ENCODE measurements around the gene SLC16A6.
"Not testable (repeated sequence)": the region's sequence is repeated elsewhere in the genome, so short reads cannot be mapped to it uniquely, and the experiment has no call there.

The SLC16A6 gene

GRCh38 chr17:68273722-68274121 is 17.2 kb downstream of the SLC16A6 start:
- Histone ChIP-seq H3K27me3 (ENCODE audit: control insufficient read depth in 3 of 3, insufficient read depth in 3 of 3, low read depth in 1 of 3, low read length in 3 of 3) (no peaks in the 10 kb centered on the region), H3K18ac (ENCODE audit: low read length) (no peak overlapping the region), H3K9me3 (replicated peaks in 1 of 2; ENCODE audit: control insufficient read depth in 2 of 2, insufficient read depth in 1 of 2, low read depth in 1 of 2, low read length in 2 of 2) (peaks cover 2 to 13% of the 10 kb centered on the region in 2 donors), H3K14ac (ENCODE audit: low read length) (no peak overlapping the region), H3K79me1 (ENCODE audit: low read depth, low read length) (no peaks in the 10 kb centered on the region), H3K27ac (replicated peaks; ENCODE audit: low read length) (no peak overlapping the region), H3K4ac (ENCODE audit: low read length) (no peak overlapping the region), H2BK5ac (ENCODE audit: low read length) (no peak overlapping the region), H2BK12ac (ENCODE audit: low read length) (no peak overlapping the region), H3K36me3 (replicated peaks in 1 of 2; ENCODE audit: control insufficient read depth in 2 of 2, insufficient read depth in 2 of 2, low read length in 2 of 2) (peaks cover 0 to 75% of the 10 kb centered on the region in 2 donors), H3K4me2 (ENCODE audit: insufficient read depth, low read length, poor library complexity, severe bottlenecking) (no peak overlapping the region), H4K8ac (ENCODE audit: low read depth, low read length) (no peak overlapping the region), H3K23ac (ENCODE audit: low read depth, low read length, poor library complexity) (no peak overlapping the region), H4K91ac (ENCODE audit: low read depth, low read length, poor library complexity) (no peak overlapping the region), H3K4me3 (ENCODE audit: low read length in 2 of 2) (no peak overlapping the region), H2AK5ac (ENCODE audit: low read depth, low read length) (no peak overlapping the region), H2BK15ac (ENCODE audit: low read length) (no peak overlapping the region), H3K4me1 (ENCODE audit: control insufficient read depth in 2 of 2, insufficient read depth in 1 of 2, low read depth in 1 of 2, low read length in 2 of 2) (no peaks in the 10 kb centered on the region), H2BK120ac (ENCODE audit: low read depth, low read length) (no peak overlapping the region), H2AFZ (ENCODE audit: low read length) (no peak overlapping the region), H3K9ac (ENCODE audit: low read depth, low read length, poor library complexity) (no peak overlapping the region)
- no CpG with 5 or more reads among the region's 11 CpGs for WGBS, 2 donors (ENCODE audit: extremely low coverage in 2 of 2, insufficient read length in 2 of 2, insufficient replicate concordance in 1 of 2)
- DNase-seq (ENCODE audit: low spot score) = no peak

- not testable (repeated sequence) for H3K14ac ChIP-seq (ENCODE audit: low read length); H3K18ac ChIP-seq (ENCODE audit: low read length); H3K27me3 ChIP-seq (ENCODE audit: control insufficient read depth in 3 of 3, insufficient read depth in 3 of 3, low read depth in 1 of 3, low read length in 3 of 3); H3K9ac ChIP-seq (ENCODE audit: low read depth, low read length, poor library complexity); H3K79me1 ChIP-seq (ENCODE audit: low read depth, low read length); H3K23ac ChIP-seq (ENCODE audit: low read depth, low read length, poor library complexity); H2BK15ac ChIP-seq (ENCODE audit: low read length); H2AK5ac ChIP-seq (ENCODE audit: low read depth, low read length); DNase-seq (ENCODE audit: low spot score); H2BK5ac ChIP-seq (ENCODE audit: low read length); H4K8ac ChIP-seq (ENCODE audit: low read depth, low read length); H2AFZ ChIP-seq (ENCODE audit: low read length); H3K4ac ChIP-seq (ENCODE audit: low read length); H3K9me3 ChIP-seq (replicated peaks in 1 of 2; ENCODE audit: control insufficient read depth in 2 of 2, insufficient read depth in 1 of 2, low read depth in 1 of 2, low read length in 2 of 2); H3K4me3 ChIP-seq (ENCODE audit: low read length in 2 of 2); H3K4me2 ChIP-seq (ENCODE audit: insufficient read depth, low read length, poor library complexity, severe bottlenecking); H3K4me1 ChIP-seq (ENCODE audit: control insufficient read depth in 2 of 2, insufficient read depth in 1 of 2, low read depth in 1 of 2, low read length in 2 of 2); H3K27ac ChIP-seq (replicated peaks; ENCODE audit: low read length); H4K91ac ChIP-seq (ENCODE audit: low read depth, low read length, poor library complexity); H2BK120ac ChIP-seq (ENCODE audit: low read depth, low read length); H2BK12ac ChIP-seq (ENCODE audit: low read length)
- no CpG with 5 or more reads among the region's 2 CpGs for WGBS, 2 donors (ENCODE audit: extremely low coverage in 2 of 2, insufficient read length in 2 of 2, insufficient replicate concordance in 1 of 2)
- peaks cover 0 to 39% of the 10 kb centered on the region in 2 donors for H3K36me3 ChIP-seq (replicated peaks in 1 of 2; ENCODE audit: control insufficient read depth in 2 of 2, insufficient read depth in 2 of 2, low read length in 2 of 2)
These were observed 25.1 kb downstream of the SLC16A6 start for GRCh38 chr17:68265833-68266232.

GRCh38 chr17:68263101-68263681 is 27.7 kb downstream of the SLC16A6 start:
- not testable (repeated sequence) for H3K4ac ChIP-seq (ENCODE audit: low read length); H3K4me2 ChIP-seq (ENCODE audit: insufficient read depth, low read length, poor library complexity, severe bottlenecking); H3K27ac ChIP-seq (replicated peaks; ENCODE audit: low read length); H3K9ac ChIP-seq (ENCODE audit: low read depth, low read length, poor library complexity); H3K14ac ChIP-seq (ENCODE audit: low read length); H2BK120ac ChIP-seq (ENCODE audit: low read depth, low read length); H3K18ac ChIP-seq (ENCODE audit: low read length); H3K79me1 ChIP-seq (ENCODE audit: low read depth, low read length); H4K91ac ChIP-seq (ENCODE audit: low read depth, low read length, poor library complexity); H3K9me3 ChIP-seq (replicated peaks in 1 of 2; ENCODE audit: control insufficient read depth in 2 of 2, insufficient read depth in 1 of 2, low read depth in 1 of 2, low read length in 2 of 2); H3K4me1 ChIP-seq (ENCODE audit: control insufficient read depth in 2 of 2, insufficient read depth in 1 of 2, low read depth in 1 of 2, low read length in 2 of 2); H2AK5ac ChIP-seq (ENCODE audit: low read depth, low read length); H2AFZ ChIP-seq (ENCODE audit: low read length); H2BK15ac ChIP-seq (ENCODE audit: low read length); H2BK5ac ChIP-seq (ENCODE audit: low read length); H2BK12ac ChIP-seq (ENCODE audit: low read length); H3K4me3 ChIP-seq (ENCODE audit: low read length in 2 of 2); DNase-seq (ENCODE audit: low spot score); H4K8ac ChIP-seq (ENCODE audit: low read depth, low read length); H3K27me3 ChIP-seq (ENCODE audit: control insufficient read depth in 3 of 3, insufficient read depth in 3 of 3, low read depth in 1 of 3, low read length in 3 of 3)
- Histone ChIP-seq H3K36me3 (replicated peaks in 1 of 2; ENCODE audit: control insufficient read depth in 2 of 2, insufficient read depth in 2 of 2, low read length in 2 of 2) (peaks cover 0 to 22% of the 10 kb centered on the region in 2 donors), H3K23ac (ENCODE audit: low read depth, low read length, poor library complexity) (peak overlapping the region; percentile 44)
- no CpG with 5 or more reads among the region's 9 CpGs for WGBS, 2 donors (ENCODE audit: extremely low coverage in 2 of 2, insufficient read length in 2 of 2, insufficient replicate concordance in 1 of 2)

GRCh38 chr17:68262467-68262866 is 28.5 kb downstream of the SLC16A6 start:
- not testable (repeated sequence) for H2BK120ac ChIP-seq (ENCODE audit: low read depth, low read length); H4K8ac ChIP-seq (ENCODE audit: low read depth, low read length); H3K14ac ChIP-seq (ENCODE audit: low read length); H3K79me1 ChIP-seq (ENCODE audit: low read depth, low read length); DNase-seq (ENCODE audit: low spot score); H3K9me3 ChIP-seq (replicated peaks in 1 of 2; ENCODE audit: control insufficient read depth in 2 of 2, insufficient read depth in 1 of 2, low read depth in 1 of 2, low read length in 2 of 2); H2AFZ ChIP-seq (ENCODE audit: low read length); H3K23ac ChIP-seq (ENCODE audit: low read depth, low read length, poor library complexity); H2BK12ac ChIP-seq (ENCODE audit: low read length); H3K27me3 ChIP-seq (ENCODE audit: control insufficient read depth in 3 of 3, insufficient read depth in 3 of 3, low read depth in 1 of 3, low read length in 3 of 3); H2BK5ac ChIP-seq (ENCODE audit: low read length); H2BK15ac ChIP-seq (ENCODE audit: low read length); H3K18ac ChIP-seq (ENCODE audit: low read length); H3K4me2 ChIP-seq (ENCODE audit: insufficient read depth, low read length, poor library complexity, severe bottlenecking); H2AK5ac ChIP-seq (ENCODE audit: low read depth, low read length); H3K27ac ChIP-seq (replicated peaks; ENCODE audit: low read length); H3K9ac ChIP-seq (ENCODE audit: low read depth, low read length, poor library complexity); H3K4me1 ChIP-seq (ENCODE audit: control insufficient read depth in 2 of 2, insufficient read depth in 1 of 2, low read depth in 1 of 2, low read length in 2 of 2); H3K4me3 ChIP-seq (ENCODE audit: low read length in 2 of 2); H4K91ac ChIP-seq (ENCODE audit: low read depth, low read length, poor library complexity); H3K4ac ChIP-seq (ENCODE audit: low read length)
- peaks cover 0 to 15% of the 10 kb centered on the region in 2 donors for H3K36me3 ChIP-seq (replicated peaks in 1 of 2; ENCODE audit: control insufficient read depth in 2 of 2, insufficient read depth in 2 of 2, low read length in 2 of 2)
- WGBS, 2 donors (ENCODE audit: extremely low coverage in 2 of 2, insufficient read length in 2 of 2, insufficient replicate concordance in 1 of 2) = no CpG with 5 or more reads among the region's 2 CpGs
